ENCODE data around the gene CPXM2. TPM values are rescaled to one million over a fixed set of nuclear protein-coding genes. Genes with fewer than 3 reads are reported as not detected.
"Not testable (repeated sequence)": the region's sequence is repeated elsewhere in the genome, so short reads cannot be mapped to it uniquely, and the experiment has no call there.

CPXM2 gene
- total RNA-seq, 1 donor from 2014 or later = 4.1 TPM

- DNase-seq (no peak), ATAC-seq (no peak)
- intact Hi-C loops (cut with micrococcal nuclease) = no loop called here
These were observed 132.0 kb downstream of the CPXM2 start for GRCh38 chr10:123759501-123760031.

- intact Hi-C loops (cut with micrococcal nuclease) = no loop called here
- ATAC-seq = no peak
These were observed 132.6 kb downstream of the CPXM2 start for GRCh38 chr10:123759041-123759440.

GRCh38 chr10:123757853-123758252 lies 133.8 kb downstream of the CPXM2 start:
- intact Hi-C loops (cut with micrococcal nuclease) = no loop called here
- no peak for DNase-seq
- no peak for ATAC-seq

More at GRCh38 chr10:123759041-123759440, 132.6 kb downstream of the CPXM2 start:
- no peak for DNase-seq

- DNase-seq = no peak
- intact Hi-C loops (cut with micrococcal nuclease) = no loop called here
- ATAC-seq = no peak
These were observed 136.5 kb downstream of the CPXM2 start for GRCh38 chr10:123755061-123755460.

GRCh38 chr10:123754123-123754522 lies 137.5 kb downstream of the CPXM2 start:
- no peak for ATAC-seq
- intact Hi-C loops (cut with micrococcal nuclease) = no loop called here
- no peak for DNase-seq

GRCh38 chr10:123751342-123752134 lies 140.1 kb downstream of the CPXM2 start:
- intact Hi-C loops (cut with micrococcal nuclease) = no loop called here
- no peak for DNase-seq
- ATAC-seq = no peak

GRCh38 chr10:123750901-123751300 lies 140.7 kb downstream of the CPXM2 start:
- DNase-seq (no peak), ATAC-seq (no peak)
- intact Hi-C loops (cut with micrococcal nuclease) = no loop called here

- DNase-seq (no peak), ATAC-seq (no peak)
- intact Hi-C loops (cut with micrococcal nuclease) = no loop called here
These were observed 142.9 kb downstream of the CPXM2 start for GRCh38 chr10:123748711-123749110.

- intact Hi-C loops (cut with micrococcal nuclease) = no loop called here
- ATAC-seq = no peak
- no peak for DNase-seq
These were observed 144.2 kb downstream of the CPXM2 start for GRCh38 chr10:123747426-123747825.

- ATAC-seq = no peak
- no peak for DNase-seq
- intact Hi-C loops (cut with micrococcal nuclease) = no loop called here
These were observed 144.7 kb downstream of the CPXM2 start for GRCh38 chr10:123746942-123747341.

GRCh38 chr10:123746520-123746919 lies 145.1 kb downstream of the CPXM2 start:
- ATAC-seq (no peak), DNase-seq (no peak)
- intact Hi-C loops (cut with micrococcal nuclease) = no loop called here

GRCh38 chr10:123746061-123746460 lies 145.5 kb downstream of the CPXM2 start:
- intact Hi-C loops (cut with micrococcal nuclease) = no loop called here
- ATAC-seq (no peak), DNase-seq (no peak)

- no peak for DNase-seq
- intact Hi-C loops (cut with micrococcal nuclease) = no loop called here
- no peak for ATAC-seq
These were observed 147.4 kb downstream of the CPXM2 start for GRCh38 chr10:123744224-123744536.

- DNase-seq (peak; percentile 39), ATAC-seq (peak; percentile 85)
- intact Hi-C loops (cut with micrococcal nuclease) = no loop called here
These were observed 148.0 kb downstream of the CPXM2 start for GRCh38 chr10:123743441-123744223.

- DNase-seq = no peak
- ATAC-seq = no peak
- intact Hi-C loops (cut with micrococcal nuclease) = no loop called here
These were observed 148.7 kb downstream of the CPXM2 start for GRCh38 chr10:123742751-123743440.

GRCh38 chr10:123741711-123742110 lies 149.9 kb downstream of the CPXM2 start:
- ATAC-seq (no peak), DNase-seq (no peak)
- intact Hi-C loops (cut with micrococcal nuclease) = no loop called here

GRCh38 chr10:123741146-123741545 lies 150.5 kb downstream of the CPXM2 start:
- intact Hi-C loops (cut with micrococcal nuclease) = no loop called here
- no peak for DNase-seq
- no peak for ATAC-seq

- DNase-seq; intact Hi-C loops (cut with micrococcal nuclease); ATAC-seq: not testable (repeated sequence)
These were observed 154.7 kb downstream of the CPXM2 start for GRCh38 chr10:123736917-123737316.

GRCh38 chr10:123729523-123729922 lies 162.1 kb downstream of the CPXM2 start:
- DNase-seq (no peak), ATAC-seq (no peak)
- intact Hi-C loops (cut with micrococcal nuclease) = no loop called here

- intact Hi-C loops (cut with micrococcal nuclease) = no loop called here
- ATAC-seq (no peak), DNase-seq (no peak)
These were observed 164.8 kb downstream of the CPXM2 start for GRCh38 chr10:123726836-123727235.

Measured in left ventricle myocardium superior (tissue), 1 donor.